T-cell (primary cell): Measurements from ENCODE around the gene GEMIN7. TPM values are rescaled to one million over a fixed set of nuclear protein-coding genes. Genes with fewer than 3 reads are reported as not detected.
A peak's percentile ranks its signal among the peaks of the same experiment; 100 is the strongest.

Experiments
- ATAC-seq, 4 experiments: fragments of 200-7000 bp in 3 of 4; fragments of 150-1000 bp in 1 of 4; cut with Tn5 transposase; replicated peaks in 1 of 4; 1 replicate in 3 of 4; 2 replicates in 1 of 4; pipeline ENCODE4 v1.10.0; 2021; ENCODE audit warnings: moderate library complexity in 3 of 4, mild to moderate bottlenecking in 2 of 4, moderate number of reproducible peaks in 1 of 4
- CTCF ChIA-PET, 2 donors: fragments of 300-600 bp; sonication (Branson Sonifier 250); formaldehyde crosslinking; loops; one replicate each; lab custom pipeline; 2022; ENCODE audit warnings: antibody characterized with exemption in 2 of 2; lab: Charles Lee
- POLR2A ChIA-PET, 2 donors: fragments of 300-600 bp; sonication (Branson Sonifier 250); formaldehyde crosslinking; loops; one replicate each; lab custom pipeline; 2022; ENCODE audit warnings: antibody characterized with exemption in 2 of 2; lab: Charles Lee
- DNase-seq, 35 experiments: peaks; one replicate each; pipeline versions ENCODE4 v3.0.0 to v3.0.0-alpha.2; 2013 to 2023
- H3K27ac ChIP-seq: one replicate; pipeline ENCODE4 v1.5.1; 2013; ENCODE audit warnings: low read length
- H3K27me3 ChIP-seq, 2 experiments: replicated peaks in 1 of 2; 1 replicate in 1 of 2; 2 replicates in 1 of 2; pipeline versions ENCODE4 v1.6.1 to v1.7.0; 2013; ENCODE audit warnings: low read length in 1 of 2, mixed read lengths in 1 of 2; ENCODE audit not compliant: control insufficient read depth in 2 of 2, insufficient read depth in 2 of 2; ENCODE audit errors: extremely low read depth in 1 of 2
- H3K36me3 ChIP-seq, 2 donors: 1 replicate in 1 of 2; 2 replicates in 1 of 2; pipeline versions ENCODE4 v1.6.1 to v1.7.0; 2013; ENCODE audit warnings: low read length in 1 of 2; ENCODE audit not compliant: control insufficient read depth in 2 of 2, insufficient read depth in 1 of 2; ENCODE audit errors: extremely low read depth in 1 of 2
- H3K4me1 ChIP-seq, 2 experiments: 1 replicate in 1 of 2; 2 replicates in 1 of 2; pipeline versions ENCODE4 v1.6.1 to v1.7.0; 2013; ENCODE audit warnings: low read length in 2 of 2, mixed read lengths in 1 of 2; ENCODE audit not compliant: insufficient read depth in 2 of 2, control insufficient read depth in 1 of 2; ENCODE audit errors: extremely low read depth in 1 of 2
- H3K4me3 ChIP-seq, 2 donors: 1 replicate in 1 of 2; 2 replicates in 1 of 2; pipeline versions ENCODE4 v1.5.1 to v1.7.0; 2013; ENCODE audit warnings: mild to moderate bottlenecking in 2 of 2, low read length in 1 of 2, moderate library complexity in 1 of 2; ENCODE audit not compliant: control insufficient read depth in 1 of 2; ENCODE audit errors: extremely low read depth in 1 of 2
- H3K9me3 ChIP-seq: 2 replicates; pipeline ENCODE4 v1.7.0; 2013
- H3K27ac Mint-ChIP-seq, 2 donors: one replicate each; pipeline ENCODE4 v1.8.0; 2020 to 2021; ENCODE audit warnings: mild to moderate bottlenecking in 2 of 2, mixed read lengths in 2 of 2
- H3K27me3 Mint-ChIP-seq, 2 donors: one replicate each; pipeline ENCODE4 v1.8.0; 2021 to 2022; ENCODE audit warnings: mixed read lengths in 2 of 2
- H3K36me3 Mint-ChIP-seq: one replicate; pipeline ENCODE4 v1.8.0; 2021; ENCODE audit warnings: mixed read lengths
- H3K4me1 Mint-ChIP-seq, 3 donors: one replicate each; pipeline ENCODE4 v1.8.0; 2020 to 2022; ENCODE audit warnings: mixed read lengths in 3 of 3, mild to moderate bottlenecking in 1 of 3
- H3K4me3 Mint-ChIP-seq, 3 donors: one replicate each; pipeline ENCODE4 v1.8.0; 2020 to 2022; ENCODE audit warnings: mild to moderate bottlenecking in 3 of 3, mixed read lengths in 3 of 3, moderate library complexity in 3 of 3
- H3K9me3 Mint-ChIP-seq, 3 donors: one replicate each; pipeline ENCODE4 v1.8.0; 2020 to 2022; ENCODE audit warnings: mixed read lengths in 3 of 3
- WGBS: methylation state at CpG from one replicate; pipeline ENCODE4 v1.1.5; 2013; ENCODE audit warnings: missing lambda C conversion rate; ENCODE audit not compliant: insufficient coverage; 5-methylcytosine and 5-hydroxymethylcytosine counted together
- total RNA-seq, 35 experiments: library from RNA in 6 of 35; stranded (reverse) in 6 of 35; fragments of 120-200 nt in 1 of 35; gene quantifications; one replicate each; pipeline versions ENCODE4 v1.2.1 to v1.2.4 and lab custom pipeline; 2013 to 2026

Gene GEMIN7
- total RNA-seq, 5 donors from 2014 or later (not counting 1 experiment from before 2014, with no cell fraction given), result 4.0 to 23.1 (median 22.7) TPM

DNA sequence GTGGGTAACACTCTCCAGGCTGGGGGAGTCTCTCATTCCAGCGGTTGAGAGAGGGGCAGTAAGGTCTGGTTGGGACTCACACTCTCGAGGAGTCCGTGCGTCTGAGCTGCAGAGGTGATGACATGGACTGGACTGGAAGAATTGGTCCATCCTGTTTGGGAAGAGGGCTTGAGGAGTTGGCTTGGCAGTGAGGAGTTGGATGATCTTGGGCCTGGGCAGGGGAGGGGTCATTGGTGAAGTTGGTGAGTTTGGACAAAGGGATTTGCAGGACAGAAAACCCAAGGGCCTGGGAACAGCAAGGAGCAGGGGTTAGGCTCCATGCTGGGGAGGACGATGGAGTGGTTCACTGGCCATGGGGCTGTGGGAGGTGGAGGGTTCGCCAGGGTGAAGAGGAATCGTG is 17.6 kb downstream of the GEMIN7 start:
- peaks cover 0 to 2% of the 10 kb centered on the region in 2 experiments for H3K27me3 ChIP-seq
- peaks cover 28 to 77% of the 10 kb centered on the region in 2 experiments for H3K4me1 ChIP-seq
- Mint-ChIP-seq H3K4me1 (peaks cover 83 to 87% (median 85%) of the 10 kb centered on the region in 3 donors), H3K36me3 (no peaks in the 10 kb centered on the region), H3K9me3 (no peaks in the 10 kb centered on the region), H3K4me3 (peak overlapping the region in 1 of 3 donors; percentile 98), H3K27ac (peak overlapping the region; percentile 56 to 66), H3K27me3 (no peaks in the 10 kb centered on the region)
- peaks cover 3 to 5% of the 10 kb centered on the region in 2 donors for H3K36me3 ChIP-seq
- DNase-seq (no peak), ATAC-seq (no peak)
- no peak overlapping the region for H3K27ac ChIP-seq
- ChIA-PET POLR2A (no interaction called here), CTCF (no interaction called here)
- WGBS, result 97% methylated on average over 7 of the region's 7 CpGs
- H3K4me3 ChIP-seq, result no peak overlapping the region
- H3K9me3 ChIP-seq, result no peaks in the 10 kb centered on the region

DNA sequence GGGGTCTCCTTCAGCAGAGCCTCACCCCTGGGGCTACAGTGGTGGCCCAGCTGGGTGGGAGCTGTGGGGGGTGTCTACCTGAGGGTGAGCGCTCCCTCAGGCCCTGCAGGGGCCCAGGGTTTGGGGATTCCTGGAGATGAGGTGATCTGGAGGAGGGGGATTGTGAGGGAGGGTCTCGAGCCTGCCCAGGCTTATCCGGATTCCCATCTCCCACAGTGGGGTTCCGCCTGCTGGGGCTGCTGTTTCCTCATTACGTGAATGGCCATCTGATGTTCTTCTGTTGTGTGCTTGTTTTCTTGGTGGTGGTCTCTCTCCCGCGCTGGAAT is 18.4 kb downstream of the GEMIN7 start:
- Mint-ChIP-seq H3K27ac (peak overlapping the region; percentile 24 to 61), H3K9me3 (no peaks in the 10 kb centered on the region), H3K27me3 (no peaks in the 10 kb centered on the region), H3K4me1 (peaks cover 84 to 87% (median 87%) of the 10 kb centered on the region in 3 donors), H3K36me3 (no peaks in the 10 kb centered on the region), H3K4me3 (peak overlapping the region in 1 of 3 donors; percentile 98)
- no peaks in the 10 kb centered on the region for H3K9me3 ChIP-seq
- peaks cover 3 to 5% of the 10 kb centered on the region in 2 donors for H3K36me3 ChIP-seq
- DNase-seq (no peak), ATAC-seq (no peak)
- no peak overlapping the region for H3K27ac ChIP-seq
- 100% methylated on average over 4 of the region's 7 CpGs for WGBS
- peaks cover 0 to 2% of the 10 kb centered on the region in 2 experiments for H3K27me3 ChIP-seq
- ChIA-PET CTCF (no interaction called here), POLR2A (no interaction called here)
- H3K4me3 ChIP-seq, result no peak overlapping the region
- peaks cover 28 to 77% of the 10 kb centered on the region in 2 experiments for H3K4me1 ChIP-seq

GRCh38 chr19:45097776-45098520 is 18.9 kb downstream of the GEMIN7 start:
- WGBS, result 89% methylated on average over 13 of the region's 16 CpGs
- Histone ChIP-seq H3K4me1 (peaks cover 29 to 80% of the 10 kb centered on the region in 2 experiments), H3K4me3 (no peak overlapping the region), H3K36me3 (peaks cover 3 to 5% of the 10 kb centered on the region in 2 donors), H3K27me3 (peaks cover 0 to 2% of the 10 kb centered on the region in 2 experiments), H3K27ac (no peak overlapping the region), H3K9me3 (no peaks in the 10 kb centered on the region)
- ChIA-PET POLR2A (no interaction called here), CTCF (no interaction called here)
- Mint-ChIP-seq H3K36me3 (no peaks in the 10 kb centered on the region), H3K27ac (peak overlapping the region; percentile 24 to 61), H3K4me1 (peaks cover 85 to 88% (median 87%) of the 10 kb centered on the region in 3 donors), H3K4me3 (peak overlapping the region in 1 of 3 donors; percentile 33), H3K9me3 (no peaks in the 10 kb centered on the region), H3K27me3 (no peaks in the 10 kb centered on the region)
- ATAC-seq, result no peak
- no peak for DNase-seq

- Histone ChIP-seq H3K27me3 (peaks cover 0 to 2% of the 10 kb centered on the region in 2 experiments), H3K9me3 (no peaks in the 10 kb centered on the region), H3K4me3 (no peak overlapping the region), H3K4me1 (peaks cover 31 to 83% of the 10 kb centered on the region in 2 experiments), H3K36me3 (peaks cover 3 to 5% of the 10 kb centered on the region in 2 donors), H3K27ac (no peak overlapping the region)
- POLR2A ChIA-PET, result no interaction called here
- ATAC-seq, result no peak
- CTCF ChIA-PET, result no interaction called here
- H3K9me3 Mint-ChIP-seq, result no peaks in the 10 kb centered on the region
- no peaks in the 10 kb centered on the region for H3K27me3 Mint-ChIP-seq
- H3K4me3 Mint-ChIP-seq, result peak overlapping the region in 1 of 3 donors; percentile 33
- H3K4me1 Mint-ChIP-seq, result peaks cover 88 to 89% (median 88%) of the 10 kb centered on the region in 3 donors
- peak overlapping the region in 1 of 2 donors; percentile 45 for H3K27ac Mint-ChIP-seq
- 62% methylated on average over 12 of the region's 15 CpGs for WGBS
- H3K36me3 Mint-ChIP-seq, result no peaks in the 10 kb centered on the region
- no peak for DNase-seq
These were observed 19.7 kb downstream of the GEMIN7 start for GRCh38 chr19:45098521-45099466.

GRCh38 chr19:45099467-45100191 is 20.6 kb downstream of the GEMIN7 start:
- Mint-ChIP-seq H3K27ac (peak overlapping the region in 1 of 2 donors; percentile 63), H3K4me1 (peaks cover 88 to 89% (median 88%) of the 10 kb centered on the region in 3 donors), H3K36me3 (no peaks in the 10 kb centered on the region), H3K4me3 (no peak overlapping the region), H3K27me3 (no peaks in the 10 kb centered on the region), H3K9me3 (no peaks in the 10 kb centered on the region)
- ChIA-PET CTCF (interaction anchor here in 1 of 2 donors (0.5 kb wide), 1 partner anchor 20 kb away, joined by 3 read pairs; no protein-coding TSS in a partner anchor), POLR2A (no interaction called here)
- DNase-seq (no peak), ATAC-seq (no peak)
- Histone ChIP-seq H3K36me3 (peaks cover 3 to 5% of the 10 kb centered on the region in 2 donors), H3K27me3 (peaks cover 0 to 2% of the 10 kb centered on the region in 2 experiments), H3K4me1 (peaks cover 34 to 83% of the 10 kb centered on the region in 2 experiments), H3K9me3 (no peaks in the 10 kb centered on the region), H3K27ac (no peak overlapping the region), H3K4me3 (no peak overlapping the region)
- WGBS, result 92% methylated on average over 20 of the region's 25 CpGs
